Loucy (cell line): ENCODE measurements around the gene CLMP.

ENCODE experiments used
- CTCF ChIP-seq: fragments of 200-600 bp; sonication (generic); conservative IDR thresholded peaks from 2 replicates; pipeline ENCODE4 v1.5.1; 2014; ENCODE audit warnings: mild to moderate bottlenecking, antibody characterized with exemption, low read length
- EZH2phosphoT487 ChIP-seq: fragments of 200-600 bp; IDR thresholded peaks from 2 replicates; pipeline ENCODE4 v1.6.1; 2018; ENCODE audit warnings: antibody characterized with exemption, mild to moderate bottlenecking, moderate library complexity, borderline replicate concordance

GRCh38 chr11:123086305-123086704 lies 108.7 kb downstream of the CLMP start:
- TF ChIP-seq CTCF (no peak), EZH2phosphoT487 (no peak)
